Activated CD4-positive, alpha-beta memory T cell treated with anti-CD3 and anti-CD28 coated beads for 36 hours (primary cell): Measurements from ENCODE around the gene MYG1. TPM values are rescaled to one million over a fixed set of nuclear protein-coding genes. Genes with fewer than 3 reads are reported as not detected.
A peak's percentile ranks its signal among the peaks of the same experiment; 100 is the strongest.
"Not testable (repeated sequence)": the region's sequence is repeated elsewhere in the genome, so short reads cannot be mapped to it uniquely, and the experiment has no call there.

Source experiments
- CTCF ChIA-PET: fragments of 350-600 bp; sonication (Branson Sonifier 250); formaldehyde crosslinking; loops from one replicate; lab custom pipeline; 2021; ENCODE audit warnings: antibody characterized with exemption, inconsistent platforms; lab: Charles Lee
- POLR2A ChIA-PET: fragments of 350-600 bp; sonication (Branson Sonifier 250); formaldehyde crosslinking; loops from one replicate; lab custom pipeline; 2021; ENCODE audit warnings: antibody characterized with exemption; lab: Charles Lee
- DNase-seq: peaks from one replicate; pipeline ENCODE4 v3.0.0-alpha.2; 2020
- H3K27ac Mint-ChIP-seq: one replicate; pipeline ENCODE4 v1.8.0; 2021; ENCODE audit warnings: mixed read lengths
- H3K27me3 Mint-ChIP-seq: one replicate; pipeline ENCODE4 v1.8.0; 2021; ENCODE audit warnings: mixed read lengths
- H3K36me3 Mint-ChIP-seq: one replicate; pipeline ENCODE4 v1.8.0; 2021; ENCODE audit warnings: mixed read lengths
- H3K4me1 Mint-ChIP-seq: one replicate; pipeline ENCODE4 v1.8.0; 2021; ENCODE audit warnings: low read depth, mixed read lengths
- H3K4me3 Mint-ChIP-seq: one replicate; pipeline ENCODE4 v1.8.0; 2021; ENCODE audit warnings: mild to moderate bottlenecking, mixed read lengths
- H3K9me3 Mint-ChIP-seq: one replicate; pipeline ENCODE4 v1.8.0; 2021; ENCODE audit warnings: mixed read lengths
- intact Hi-C: fragments of 100-400 bp; cut with micrococcal nuclease; formaldehyde crosslinking; loops from one replicate; pipeline ENCODE4 v1.15.1; 2023
- total RNA-seq, 2 experiments: library from RNA; stranded (reverse); gene quantifications; one replicate each; pipeline ENCODE4 v1.2.3, GENCODE V29; 2021

MYG1 gene
- total RNA-seq, 2 experiments from 2014 or later = 77.9 to 82.5 TPM

GRCh38 chr12:53326460-53327185 lies 27.1 kb downstream of the MYG1 start:
- Mint-ChIP-seq H3K27me3 (no peaks in the 10 kb centered on the region), H3K36me3 (no peaks in the 10 kb centered on the region), H3K4me3 (peak overlapping the region; percentile 67), H3K4me1 (peaks cover 20% of the 10 kb centered on the region), H3K9me3 (no peaks in the 10 kb centered on the region), H3K27ac (no peak overlapping the region)
- ChIA-PET POLR2A (interaction anchor here (1.0 to 2.8 kb wide), 3 partner anchors 9 to 174 kb away, joined by 3 to 11 read pairs (median 3); partner anchors contain the start of genes SP7 and TARBP2), CTCF (interaction anchor here (0.6 to 14.7 kb wide), 10 partner anchors 16 to 182 kb away, joined by 3 to 252 read pairs (median 3); partner anchors contain the start of gene ITGB7)
- intact Hi-C loops = loop anchor here (1.0 kb wide), 1 partner anchor 182 kb away; no protein-coding TSS in a partner anchor
- no peak for DNase-seq

DNA sequence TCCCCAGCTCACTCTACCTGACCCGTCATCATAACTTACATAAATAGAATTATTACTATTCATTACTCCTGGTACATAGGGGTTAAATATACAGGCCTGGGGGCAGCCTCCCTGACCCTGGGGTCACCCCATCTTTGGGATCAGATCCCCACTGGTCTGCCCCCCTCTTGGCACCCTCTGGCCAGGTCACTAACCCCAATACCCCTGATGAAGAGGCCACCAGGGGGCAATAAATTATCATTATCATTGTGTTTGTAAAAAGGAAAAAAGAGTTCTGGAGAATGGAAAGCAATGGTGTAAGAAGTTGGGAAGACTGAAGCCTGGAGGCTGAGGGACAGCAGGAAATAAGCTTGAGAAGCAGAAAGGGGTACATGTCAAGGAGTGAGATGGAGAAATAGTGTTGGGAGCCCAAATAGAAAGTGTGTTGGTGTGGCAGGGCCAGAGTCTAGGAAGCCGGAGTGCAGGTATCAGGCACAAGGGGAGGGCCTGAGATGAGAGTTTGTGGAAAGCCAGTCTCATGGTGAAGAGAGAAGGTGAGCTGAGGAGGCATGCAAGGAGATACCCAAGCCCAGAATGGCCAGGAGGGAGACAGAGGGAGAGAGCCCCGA lies 28.0 kb downstream of the MYG1 start:
- intact Hi-C loops = loop anchor here (1.0 kb wide), 1 partner anchor 181 kb away; no protein-coding TSS in a partner anchor
- no peaks in the 10 kb centered on the region for H3K9me3 Mint-ChIP-seq
- no peak overlapping the region for H3K27ac Mint-ChIP-seq
- CTCF ChIA-PET = interaction anchor here (0.7 to 14.7 kb wide), 9 partner anchors 17 to 181 kb away, joined by 3 to 252 read pairs (median 5); partner anchors contain the start of gene ITGB7
- H3K4me3 Mint-ChIP-seq = no peak overlapping the region
- DNase-seq = no peak
- POLR2A ChIA-PET = interaction anchor here (1.0 kb wide), 2 partner anchors 8 to 17 kb away, joined by 3 read pairs; partner anchors contain the start of gene SP7
- H3K27me3 Mint-ChIP-seq = peaks cover 4% of the 10 kb centered on the region
- peaks cover 17% of the 10 kb centered on the region for H3K4me1 Mint-ChIP-seq
- H3K36me3 Mint-ChIP-seq = no peaks in the 10 kb centered on the region

- Mint-ChIP-seq H3K4me3 (no peak overlapping the region), H3K36me3 (no peaks in the 10 kb centered on the region), H3K27me3 (peaks cover 4% of the 10 kb centered on the region), H3K27ac (no peak overlapping the region), H3K9me3 (no peaks in the 10 kb centered on the region), H3K4me1 (peaks cover 15% of the 10 kb centered on the region)
- CTCF ChIA-PET = interaction anchor here (0.9 to 14.7 kb wide), 7 partner anchors 11 to 180 kb away, joined by 3 to 252 read pairs (median 5); partner anchors contain the start of gene ITGB7
- POLR2A ChIA-PET = no interaction called here
- no peak for DNase-seq
- intact Hi-C loops = no loop called here
Measured at GRCh38 chr12:53328043-53328435, 28.5 kb downstream of the MYG1 start.

DNA sequence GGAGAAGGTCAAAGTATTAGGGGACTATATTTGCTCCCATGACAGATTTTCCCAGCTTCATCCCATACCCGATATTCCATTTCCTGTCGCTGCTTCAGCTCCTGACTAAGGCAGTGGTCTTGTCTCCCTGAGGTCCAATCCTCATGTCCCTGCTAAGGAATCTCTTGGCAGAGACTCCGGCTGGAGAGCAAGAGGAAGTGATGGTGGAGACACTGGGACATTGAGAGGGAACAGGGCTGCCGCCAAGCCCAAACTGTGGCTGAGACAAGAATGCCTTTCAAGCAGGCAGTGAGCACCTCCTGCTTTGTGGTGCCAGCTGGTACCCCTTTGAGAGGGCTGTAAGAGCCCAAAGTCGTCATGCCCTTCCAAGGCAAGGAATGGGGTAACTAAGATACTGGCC lies 31.2 kb downstream of the MYG1 start:
- H3K4me3 Mint-ChIP-seq = no peak overlapping the region
- no peak for DNase-seq
- POLR2A ChIA-PET = no interaction called here
- H3K36me3 Mint-ChIP-seq = no peaks in the 10 kb centered on the region
- H3K4me1 Mint-ChIP-seq = peaks cover 6% of the 10 kb centered on the region
- H3K27ac Mint-ChIP-seq = no peak overlapping the region
- CTCF ChIA-PET = interaction anchor here (2.4 to 14.7 kb wide), 2 partner anchors 9 to 15 kb away, joined by 14 to 252 read pairs; partner anchors contain the start of gene AAAS
- intact Hi-C loops = no loop called here
- H3K9me3 Mint-ChIP-seq = no peaks in the 10 kb centered on the region
- peaks cover 15% of the 10 kb centered on the region for H3K27me3 Mint-ChIP-seq

GRCh38 chr12:53332339-53332738 lies 32.8 kb downstream of the MYG1 start:
- H3K9me3 Mint-ChIP-seq, H3K36me3 Mint-ChIP-seq, POLR2A ChIA-PET, H3K4me1 Mint-ChIP-seq, H3K4me3 Mint-ChIP-seq, H3K27ac Mint-ChIP-seq, DNase-seq, intact Hi-C loops: not testable (repeated sequence)
- H3K27me3 Mint-ChIP-seq = peaks cover 26% of the 10 kb centered on the region
- CTCF ChIA-PET = interaction anchor here (1.2 to 14.7 kb wide), 3 partner anchors 11 to 20 kb away, joined by 3 to 252 read pairs (median 14); partner anchors contain the start of gene AAAS

- Mint-ChIP-seq H3K4me3 (no peak overlapping the region), H3K27ac (no peak overlapping the region), H3K4me1 (no peaks in the 10 kb centered on the region), H3K36me3 (no peaks in the 10 kb centered on the region), H3K9me3 (no peaks in the 10 kb centered on the region), H3K27me3 (peaks cover 30% of the 10 kb centered on the region)
- intact Hi-C loops = no loop called here
- ChIA-PET POLR2A (no interaction called here), CTCF (interaction anchor here (0.9 to 3.8 kb wide), 3 partner anchors 11 to 19 kb away, joined by 3 to 21 read pairs (median 3); partner anchors contain the start of gene AAAS)
- DNase-seq = no peak
Measured at GRCh38 chr12:53332744-53333143, 33.2 kb downstream of the MYG1 start.

DNA sequence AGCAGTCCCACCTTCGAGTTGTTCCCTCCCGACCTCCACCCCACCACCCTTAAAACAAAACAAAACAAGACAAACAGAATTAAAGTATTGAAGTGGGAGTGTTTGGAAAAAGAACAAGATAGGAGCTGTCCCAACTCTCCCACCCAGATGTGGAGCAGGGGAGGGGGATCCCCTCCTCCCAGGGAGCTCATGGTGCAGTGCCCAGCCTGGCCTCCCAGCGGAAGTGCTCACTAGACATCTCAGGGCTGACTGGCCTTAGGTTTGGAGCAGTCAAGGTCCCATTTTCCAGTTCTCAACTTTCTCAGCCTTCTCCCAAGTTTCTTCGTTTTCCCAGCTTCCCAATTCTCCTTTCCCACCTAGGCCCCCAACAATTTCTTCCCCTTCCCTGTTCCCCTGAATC lies 33.8 kb downstream of the MYG1 start:
- intact Hi-C loops = no loop called here
- no peak overlapping the region for H3K4me3 Mint-ChIP-seq
- POLR2A ChIA-PET = no interaction called here

DNA sequence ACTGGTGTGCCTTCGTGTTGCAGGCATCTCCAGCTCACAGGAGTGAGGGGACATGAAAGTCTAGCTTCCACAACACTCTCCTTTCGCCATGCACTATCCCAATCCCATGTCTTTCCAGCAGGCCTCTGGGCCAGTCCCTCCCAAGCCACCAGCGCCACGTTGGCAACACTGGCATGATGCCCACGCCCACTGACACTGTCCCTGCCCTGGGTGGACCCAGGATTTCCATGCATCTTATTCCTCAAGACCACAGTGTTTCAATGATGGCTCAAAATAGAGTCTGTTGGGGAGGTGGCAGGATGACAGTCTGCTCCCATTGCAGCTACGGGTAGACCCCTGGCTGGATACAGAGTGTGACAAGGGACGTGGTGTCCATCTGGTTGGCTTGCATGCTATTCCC lies 34.4 kb downstream of the MYG1 start:
- peaks cover 32% of the 10 kb centered on the region for H3K27me3 Mint-ChIP-seq
- no peak overlapping the region for H3K4me3 Mint-ChIP-seq
- CTCF ChIA-PET = interaction anchor here (0.9 to 3.8 kb wide), 3 partner anchors 11 to 13 kb away, joined by 3 to 21 read pairs (median 6); partner anchors contain the start of gene AAAS

More for the DNA sequence above, 33.8 kb downstream of the MYG1 start:
- H3K4me1 Mint-ChIP-seq = no peaks in the 10 kb centered on the region
- CTCF ChIA-PET = interaction anchor here (0.9 to 3.8 kb wide), 2 partner anchors 11 to 12 kb away, joined by 3 to 21 read pairs; partner anchors contain the start of gene AAAS
- H3K27ac Mint-ChIP-seq = no peak overlapping the region
- DNase-seq = no peak
- H3K27me3 Mint-ChIP-seq = peaks cover 32% of the 10 kb centered on the region
- H3K36me3 Mint-ChIP-seq = no peaks in the 10 kb centered on the region
- no peaks in the 10 kb centered on the region for H3K9me3 Mint-ChIP-seq

DNA sequence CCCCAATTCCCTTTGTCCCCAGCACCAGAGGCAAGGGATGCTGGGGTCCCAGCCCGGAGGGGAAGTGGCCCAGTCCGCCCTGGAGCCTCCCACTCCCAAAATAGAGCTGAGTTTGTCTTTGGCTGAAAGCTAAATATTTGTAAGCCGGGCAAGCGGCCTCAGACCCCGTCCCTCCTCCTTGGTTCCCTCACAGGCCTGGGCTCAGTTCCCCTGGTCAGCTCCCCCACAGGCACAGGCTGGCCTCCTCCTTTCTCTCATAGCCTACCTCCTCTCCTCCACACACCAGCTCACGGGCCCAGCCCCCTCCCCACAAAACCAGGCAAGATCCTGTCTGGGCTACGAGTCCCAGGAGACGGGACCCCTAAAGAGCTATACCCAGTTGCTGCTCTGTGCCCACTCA lies 35.3 kb downstream of the MYG1 start:
- H3K4me3 Mint-ChIP-seq = no peak overlapping the region
- peaks cover 32% of the 10 kb centered on the region for H3K27me3 Mint-ChIP-seq
- H3K36me3 Mint-ChIP-seq = no peaks in the 10 kb centered on the region
- H3K9me3 Mint-ChIP-seq = no peaks in the 10 kb centered on the region
- no peak for DNase-seq
- ChIA-PET POLR2A (no interaction called here), CTCF (interaction anchor here (1.2 to 3.8 kb wide), 4 partner anchors 10 to 86 kb away, joined by 3 to 21 read pairs (median 6); partner anchors contain the start of gene AAAS)
- no peak overlapping the region for H3K27ac Mint-ChIP-seq
- intact Hi-C loops = no loop called here
- no peaks in the 10 kb centered on the region for H3K4me1 Mint-ChIP-seq

More for the DNA sequence above, 34.4 kb downstream of the MYG1 start:
- H3K4me1 Mint-ChIP-seq = no peaks in the 10 kb centered on the region
- no peaks in the 10 kb centered on the region for H3K9me3 Mint-ChIP-seq
- intact Hi-C loops = no loop called here
- POLR2A ChIA-PET = no interaction called here
- no peak for DNase-seq
- H3K27ac Mint-ChIP-seq = no peak overlapping the region
- H3K36me3 Mint-ChIP-seq = no peaks in the 10 kb centered on the region

GRCh38 chr12:53336181-53336681 lies 36.7 kb downstream of the MYG1 start, which contains the start of gene SP7:
SP7 (minus strand) TSS chr12:53336354; CDS start chr12:53335646, 708 bp downstream.
- ChIA-PET CTCF (interaction anchor here (1.2 to 3.8 kb wide), 3 partner anchors 8 to 85 kb away, joined by 3 to 21 read pairs (median 5); no protein-coding TSS in a partner anchor), POLR2A (interaction anchor here (0.7 to 1.3 kb wide), 2 partner anchors 9 to 11 kb away, joined by 3 to 4 read pairs; no protein-coding TSS in a partner anchor)
- Mint-ChIP-seq H3K27ac (no peak within 1 kb of the TSS), H3K4me1 (peaks cover 5% of the 10 kb centered on the region), H3K4me3 (no peak within 1 kb of the TSS), H3K36me3 (no peaks in the 10 kb centered on the region), H3K27me3 (peaks cover 32% of the 10 kb centered on the region), H3K9me3 (no peaks in the 10 kb centered on the region)
- intact Hi-C loops = no loop called here
- DNase-seq = no peak

DNA sequence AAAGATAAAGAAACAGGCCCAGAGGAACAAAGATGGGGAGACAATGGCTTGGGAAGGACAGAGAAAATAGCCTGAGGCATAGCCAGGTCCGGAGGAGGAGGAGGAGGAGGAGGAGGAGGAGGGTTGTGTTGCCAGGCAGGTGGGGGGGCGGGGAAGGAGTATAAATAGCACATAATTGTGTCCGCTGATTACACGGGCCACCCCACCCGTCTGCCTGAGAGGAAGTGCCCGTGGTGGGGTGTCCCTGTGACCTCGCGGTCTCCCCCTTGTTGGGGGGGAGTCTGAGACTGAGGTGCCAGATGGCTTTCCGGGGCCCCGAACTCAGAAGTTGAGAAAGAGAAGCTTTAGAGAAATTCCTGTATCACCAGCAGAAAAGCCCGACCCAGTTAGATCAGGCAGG lies 38.5 kb downstream of the MYG1 start:
- H3K27me3 Mint-ChIP-seq = peaks cover 28% of the 10 kb centered on the region
- POLR2A ChIA-PET = no interaction called here
- CTCF ChIA-PET = no interaction called here

More for the DNA sequence above, 38.5 kb downstream of the MYG1 start:
- Mint-ChIP-seq H3K4me3 (no peak overlapping the region), H3K4me1 (peaks cover 5% of the 10 kb centered on the region), H3K36me3 (no peaks in the 10 kb centered on the region), H3K27ac (no peak overlapping the region), H3K9me3 (no peaks in the 10 kb centered on the region)
- intact Hi-C loops = no loop called here
- no peak for DNase-seq
